Keratinocyte (primary cell): ENCODE data around the gene RNF141. TPM values are rescaled to one million over a fixed set of nuclear protein-coding genes. Genes with fewer than 3 reads are reported as not detected.

ENCODE experiments used
- DNase-seq: peaks from one replicate; pipeline ENCODE4 v3.0.0-alpha.2; 2011; ENCODE audit warnings: low read depth, missing footprints, low spot score
- FAIRE-seq: peaks from 2 replicates; lab custom pipeline; 2011; peaks lifted over from hg19 to GRCh38; lab: Jason Lieb, UNC
- H2AFZ ChIP-seq: 2 replicates; pipeline ENCODE4 v1.6.0; 2012; ENCODE audit warnings: low read length, control low read depth, inconsistent platforms; ENCODE audit not compliant: control insufficient read depth
- H3K27ac ChIP-seq: 2 replicates; pipeline ENCODE4 v1.5.1; 2011; ENCODE audit warnings: low read length; ENCODE audit not compliant: control insufficient read depth, insufficient read depth
- H3K27me3 ChIP-seq: 3 replicates; pipeline ENCODE4 v1.6.0; 2011; ENCODE audit warnings: low read length; ENCODE audit not compliant: control insufficient read depth, insufficient read depth; ENCODE audit errors: extremely low read depth
- H3K36me3 ChIP-seq, 2 experiments: 2 replicates in 1 of 2; 3 replicates in 1 of 2; pipeline ENCODE4 v1.5.1; 2011; ENCODE audit warnings: low read length in 2 of 2, mild to moderate bottlenecking in 1 of 2; ENCODE audit not compliant: control insufficient read depth in 2 of 2, insufficient read depth in 2 of 2; ENCODE audit errors: extremely low read depth in 1 of 2
- H3K4me1 ChIP-seq: 3 replicates; pipeline ENCODE4 v1.5.1; 2011; ENCODE audit warnings: low read length; ENCODE audit not compliant: control insufficient read depth, insufficient read depth; ENCODE audit errors: extremely low read depth
- H3K4me2 ChIP-seq: 3 replicates; pipeline ENCODE4 v1.6.0; 2011; ENCODE audit warnings: low read depth, low read length; ENCODE audit not compliant: control insufficient read depth, insufficient read depth; ENCODE audit errors: extremely low read depth
- H3K4me3 ChIP-seq, 3 experiments: fragments of 200-600 bp in 1 of 3; sonication (generic) in 1 of 3; 2 replicates in 2 of 3; 3 replicates in 1 of 3; pipeline ENCODE4 v1.5.1; 2011 to 2016; ENCODE audit warnings: low read length in 3 of 3, mild to moderate bottlenecking in 3 of 3, control low read depth in 2 of 3, inconsistent platforms in 1 of 3, low read depth in 1 of 3, mixed read lengths in 1 of 3, mixed run types in 1 of 3, moderate library complexity in 1 of 3; ENCODE audit not compliant: control insufficient read depth in 2 of 3, insufficient read depth in 2 of 3; ENCODE audit errors: extremely low read depth in 1 of 3
- H3K79me2 ChIP-seq: 2 replicates; pipeline ENCODE4 v1.6.0; 2012; ENCODE audit warnings: low read length; ENCODE audit not compliant: control insufficient read depth, insufficient read depth
- H3K9ac ChIP-seq: 3 replicates; pipeline ENCODE4 v1.6.0; 2011; ENCODE audit warnings: low read length; ENCODE audit not compliant: control insufficient read depth, insufficient read depth; ENCODE audit errors: extremely low read depth
- H3K9me1 ChIP-seq: 3 replicates; pipeline ENCODE4 v1.6.0; 2011; ENCODE audit warnings: low read length; ENCODE audit not compliant: control insufficient read depth, insufficient read depth; ENCODE audit errors: extremely low read depth
- H3K9me3 ChIP-seq: 2 replicates; pipeline ENCODE4 v1.5.1; 2012; ENCODE audit warnings: low read depth, low read length; ENCODE audit not compliant: control insufficient read depth
- H4K20me1 ChIP-seq: 3 replicates; pipeline ENCODE4 v1.6.0; 2011; ENCODE audit warnings: low read length; ENCODE audit not compliant: control insufficient read depth, insufficient read depth; ENCODE audit errors: extremely low read depth
- EZH2 ChIP-seq: IDR thresholded peaks from one replicate; pipeline ENCODE4 v1.6.1; 2012; ENCODE audit warnings: inconsistent platforms, mild to moderate bottlenecking, low read length, moderate library complexity
- dilution Hi-C: fragments of 300-500 bp; cut with MboI; formaldehyde crosslinking; loops from one replicate; pipeline ENCODE4 v1.7.0; 2020; ENCODE audit warnings: low sequenced_read_pairs; ENCODE audit not compliant: extremely low pct_ligation_motif_present
- polyA plus RNA-seq, 5 experiments: library from polyadenylated mRNA; depleted of rRNA in 3 of 5; stranded (reverse) in 3 of 5; stranded (forward) in 1 of 5; unstranded in 1 of 5; fragments of >200 nt; gene quantifications; 1 replicate in 1 of 5; 2 replicates in 3 of 5; 3 replicates in 1 of 5; pipeline versions ENCODE4 v1.2.1 to v1.2.3, GENCODE V29; 2011 to 2012; ENCODE audit warnings: missing spikeins in 2 of 5, low read depth in 1 of 5, low replicate concordance in 1 of 5
- TF ChIP-seq, protein P1 (sequence below), 3 experiments: IDR thresholded peaks in 1 of 3; conservative IDR thresholded peaks in 1 of 3; optimal IDR thresholded peaks in 1 of 3; 2 replicates in 2 of 3; 3 replicates in 1 of 3; pipeline versions ENCODE3 to v1.5.1; 2011; ENCODE audit warnings: low read length in 3 of 3, mild to moderate bottlenecking in 3 of 3, moderate library complexity in 2 of 3, control low read depth in 1 of 3, inconsistent platforms in 1 of 3; ENCODE audit not compliant: insufficient read depth in 2 of 3; ENCODE audit errors: extremely low read depth in 1 of 3

Gene RNF141
- polyA plus RNA-seq, 1 donor (not counting 4 experiments of a cell fraction or from before 2014, with no cell fraction given) = 59.1 TPM

DNA sequence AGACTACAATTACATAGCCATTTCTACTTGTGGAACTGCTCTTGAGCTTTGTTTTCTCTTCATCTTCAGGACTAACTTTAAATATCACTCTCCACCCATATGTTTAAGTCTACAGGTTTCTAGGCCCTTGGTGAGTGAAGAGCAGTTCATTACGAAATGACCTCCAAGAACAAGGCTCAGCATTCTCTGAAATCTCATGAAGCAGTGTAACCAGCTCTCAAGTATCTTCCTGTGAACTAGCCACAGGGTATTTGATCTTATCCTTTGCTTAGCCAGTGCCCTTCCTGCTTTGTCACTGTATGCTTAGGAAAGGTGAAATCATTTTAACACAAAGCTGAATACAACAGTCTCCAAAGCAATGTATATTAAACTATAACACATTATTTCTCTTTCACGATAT lies 47.9 kb upstream of the RNF141 start:
- no peak for DNase-seq
- FAIRE-seq = no peak
- Histone ChIP-seq H3K4me2 (no peak overlapping the region), H3K4me1 (peaks cover 52% of the 10 kb centered on the region), H3K9ac (no peak overlapping the region), H3K27ac (peak overlapping the region; percentile 2), H2AFZ (no peak overlapping the region), H4K20me1 (no peaks in the 10 kb centered on the region), H3K4me3 (no peak overlapping the region), H3K79me2 (no peaks in the 10 kb centered on the region), H3K9me3 (no peaks in the 10 kb centered on the region), H3K9me1 (no peaks in the 10 kb centered on the region), H3K36me3 (no peaks in the 10 kb centered on the region), H3K27me3 (no peaks in the 10 kb centered on the region)
- TF ChIP-seq, protein P1, sequence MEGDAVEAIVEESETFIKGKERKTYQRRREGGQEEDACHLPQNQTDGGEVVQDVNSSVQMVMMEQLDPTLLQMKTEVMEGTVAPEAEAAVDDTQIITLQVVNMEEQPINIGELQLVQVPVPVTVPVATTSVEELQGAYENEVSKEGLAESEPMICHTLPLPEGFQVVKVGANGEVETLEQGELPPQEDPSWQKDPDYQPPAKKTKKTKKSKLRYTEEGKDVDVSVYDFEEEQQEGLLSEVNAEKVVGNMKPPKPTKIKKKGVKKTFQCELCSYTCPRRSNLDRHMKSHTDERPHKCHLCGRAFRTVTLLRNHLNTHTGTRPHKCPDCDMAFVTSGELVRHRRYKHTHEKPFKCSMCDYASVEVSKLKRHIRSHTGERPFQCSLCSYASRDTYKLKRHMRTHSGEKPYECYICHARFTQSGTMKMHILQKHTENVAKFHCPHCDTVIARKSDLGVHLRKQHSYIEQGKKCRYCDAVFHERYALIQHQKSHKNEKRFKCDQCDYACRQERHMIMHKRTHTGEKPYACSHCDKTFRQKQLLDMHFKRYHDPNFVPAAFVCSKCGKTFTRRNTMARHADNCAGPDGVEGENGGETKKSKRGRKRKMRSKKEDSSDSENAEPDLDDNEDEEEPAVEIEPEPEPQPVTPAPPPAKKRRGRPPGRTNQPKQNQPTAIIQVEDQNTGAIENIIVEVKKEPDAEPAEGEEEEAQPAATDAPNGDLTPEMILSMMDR (optimal IDR thresholded peaks at IDR 0.05 in 1 of 3, IDR thresholded peaks at IDR 0.05 in 1 of 3, conservative IDR thresholded peaks at IDR 0.05 in 1 of 3; ENCODE audit: extremely low read depth in 1 of 3, insufficient read depth in 2 of 3, low read length in 3 of 3) = no peak
- TF ChIP-seq EZH2 = no peak
- dilution Hi-C loops = no loop called here

DNA sequence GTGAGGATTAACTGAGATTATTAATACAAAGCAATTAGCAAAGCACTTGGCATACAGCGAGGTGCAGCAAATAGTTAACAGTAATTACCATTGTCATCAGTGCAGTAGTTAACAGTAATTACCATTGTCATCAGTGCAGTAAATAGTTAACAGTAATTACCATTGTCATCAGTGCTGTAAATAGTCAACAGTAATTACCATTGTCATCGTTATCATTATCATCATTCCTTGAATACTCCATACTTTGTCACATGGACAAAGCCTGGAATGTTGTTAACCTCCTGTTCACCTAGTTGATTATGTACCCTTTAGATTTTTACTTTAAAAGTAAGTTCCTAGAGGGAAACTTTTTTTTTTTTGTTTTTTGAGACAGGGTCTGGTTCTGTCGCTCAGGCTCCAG lies 47.0 kb upstream of the RNF141 start:
- H3K4me2 ChIP-seq = no peak overlapping the region
- H4K20me1 ChIP-seq = no peaks in the 10 kb centered on the region
- no peak overlapping the region for H3K27ac ChIP-seq
- H3K9me1 ChIP-seq = no peaks in the 10 kb centered on the region
- H3K9ac ChIP-seq = no peak overlapping the region
- H3K4me3 ChIP-seq = no peak overlapping the region
- H3K4me1 ChIP-seq = peaks cover 43% of the 10 kb centered on the region
- no peaks in the 10 kb centered on the region for H3K79me2 ChIP-seq
- FAIRE-seq = no peak
- H2AFZ ChIP-seq = no peak overlapping the region
- dilution Hi-C loops = no loop called here
- no peaks in the 10 kb centered on the region for H3K27me3 ChIP-seq
- H3K36me3 ChIP-seq = no peaks in the 10 kb centered on the region
- H3K9me3 ChIP-seq = no peaks in the 10 kb centered on the region
- no peak for TF ChIP-seq EZH2
- TF ChIP-seq, protein P1 (optimal IDR thresholded peaks at IDR 0.05 in 1 of 3, IDR thresholded peaks at IDR 0.05 in 1 of 3, conservative IDR thresholded peaks at IDR 0.05 in 1 of 3; ENCODE audit: extremely low read depth in 1 of 3, insufficient read depth in 2 of 3, low read length in 3 of 3) = no peak
- no peak for DNase-seq
